CD4-positive, alpha-beta T cell treated with Interleukin-4 for 4 hours (primary cell): Measurements from ENCODE around the gene USHBP1.
"Not testable (repeated sequence)": the region's sequence is repeated elsewhere in the genome, so short reads cannot be mapped to it uniquely, and the experiment has no call there.

Source experiments
- DNase-seq: peaks from one replicate; pipeline ENCODE4 v3.0.0-alpha.2; 2020

The USHBP1 gene

DNA sequence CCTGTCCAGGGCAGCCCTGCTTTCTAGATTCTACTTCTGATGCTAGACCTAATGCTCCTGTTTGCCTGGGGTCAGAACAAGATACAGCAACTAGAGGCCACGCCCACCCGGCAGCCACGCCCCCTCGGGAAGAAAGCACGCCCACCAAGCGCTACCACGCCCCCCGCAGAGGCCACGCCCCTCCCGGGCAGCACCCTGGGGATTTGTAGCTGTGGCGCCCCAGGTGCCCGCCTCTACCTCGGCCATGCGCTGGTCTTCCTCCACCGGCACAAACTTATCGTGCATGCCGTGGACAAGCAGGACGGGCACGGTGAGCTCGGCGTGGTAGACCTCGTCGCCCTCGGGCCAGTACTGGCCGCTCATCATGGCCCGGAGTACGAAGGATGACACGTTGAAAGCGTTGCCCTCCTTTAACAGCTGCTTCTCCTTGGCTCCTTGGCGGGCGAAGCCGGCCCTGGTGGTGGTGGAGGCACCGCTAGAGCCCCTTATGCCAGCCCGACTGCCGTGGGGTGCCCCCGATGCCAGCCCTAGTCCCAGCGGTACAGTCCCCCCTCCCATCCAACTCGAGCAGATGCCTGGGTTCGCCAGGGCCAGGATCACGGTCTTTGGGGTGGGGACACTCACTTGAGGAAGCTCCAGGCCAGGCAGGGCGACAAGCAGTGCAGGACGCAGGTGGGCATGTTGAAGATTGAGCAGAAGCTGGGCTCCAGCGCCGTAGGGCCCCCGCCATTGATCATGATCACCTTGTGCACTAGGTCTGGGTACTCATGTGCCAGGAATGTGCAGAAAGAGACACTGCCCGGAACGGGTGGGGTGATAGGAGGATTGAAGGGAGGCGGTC is 29.7 kb upstream of the USHBP1 start:
- DNase-seq: no peak

GRCh38 chr19:17293605-17294004 is 29.1 kb upstream of the USHBP1 start:
- DNase-seq: no peak

- peak; percentile 81 for DNase-seq
Observed at GRCh38 chr19:17292301-17293074, 27.9 kb upstream of the USHBP1 start.

GRCh38 chr19:17289489-17289888 is 24.9 kb upstream of the USHBP1 start:
- no peak for DNase-seq

- no peak for DNase-seq
Observed at GRCh38 chr19:17286752-17287151, 22.2 kb upstream of the USHBP1 start.

- DNase-seq: no peak
Observed at GRCh38 chr19:17286263-17286662, 21.7 kb upstream of the USHBP1 start.

DNA sequence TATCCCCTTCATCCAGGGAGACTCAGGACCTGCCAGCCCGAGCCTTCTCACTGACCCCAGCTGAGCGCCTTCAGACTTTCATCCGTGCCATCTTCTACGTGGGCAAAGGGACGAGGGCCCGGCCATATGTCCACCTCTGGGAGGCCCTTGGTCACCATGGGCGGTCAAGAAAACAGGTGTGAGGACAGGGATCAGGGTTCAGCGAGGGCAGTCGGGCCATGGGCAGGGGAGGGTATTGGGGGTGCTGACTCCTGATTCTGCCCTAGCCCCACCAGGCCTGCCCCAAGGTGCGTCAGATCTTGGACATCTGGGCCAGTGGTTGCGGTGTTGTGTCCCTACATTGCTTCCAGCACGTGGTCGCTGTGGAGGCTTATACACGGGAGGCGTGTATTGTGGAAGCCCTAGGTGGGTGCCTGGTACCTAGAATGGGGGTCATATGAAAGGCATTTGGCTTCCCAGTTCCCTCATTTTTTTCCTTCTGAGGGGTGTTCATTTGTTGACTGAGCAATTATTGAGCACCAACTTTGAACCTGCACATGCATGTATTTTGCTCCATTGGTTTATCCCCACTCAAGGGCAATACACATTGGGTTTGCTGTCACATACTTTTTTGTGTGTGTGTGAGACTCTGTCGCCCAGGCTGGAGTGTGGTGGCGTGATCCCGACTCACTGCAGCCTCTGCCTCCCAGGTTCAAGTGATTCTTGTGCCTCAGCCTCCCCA is 21.0 kb upstream of the USHBP1 start:
- no peak for DNase-seq

DNA sequence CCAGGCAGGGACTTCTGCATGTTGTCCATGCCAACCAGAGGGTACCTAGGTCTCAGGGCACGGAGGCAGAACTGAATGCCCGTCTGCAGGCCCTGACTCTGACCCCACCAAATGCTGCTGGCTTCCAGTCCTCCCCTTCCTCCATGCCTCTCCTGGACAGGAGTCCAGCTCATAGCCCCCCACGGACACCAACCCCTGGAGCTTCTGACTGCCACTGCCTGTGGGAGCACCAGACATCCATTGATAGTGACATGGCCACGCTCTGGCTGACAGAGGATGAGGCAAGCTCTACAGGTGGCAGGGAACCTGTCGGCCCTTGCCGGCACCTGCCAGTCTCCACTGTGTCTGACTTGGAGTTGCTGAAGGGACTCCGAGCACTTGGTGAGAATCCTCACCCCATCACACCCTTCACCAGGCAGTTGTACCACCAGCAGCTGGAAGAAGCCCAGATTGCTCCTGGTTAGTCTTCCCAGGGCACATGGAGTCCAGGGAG is 19.0 kb upstream of the USHBP1 start:
- no peak for DNase-seq

GRCh38 chr19:17282488-17283125 is 18.1 kb upstream of the USHBP1 start:
- DNase-seq: peak; percentile 73

- DNase-seq: peak; percentile 14
Observed at GRCh38 chr19:17281391-17282304, 17.1 kb upstream of the USHBP1 start, which contains the start of gene ANKLE1. Gene ANKLE1 (plus strand): TSS chr19:17281901. CDS start chr19:17281921, 20 bp downstream.

- no peak for DNase-seq
Observed at GRCh38 chr19:17279436-17279835, 14.9 kb upstream of the USHBP1 start.

- DNase-seq: no peak
Observed at GRCh38 chr19:17275441-17276175, 11.1 kb upstream of the USHBP1 start.

- DNase-seq: not testable (repeated sequence)
Observed at GRCh38 chr19:17274892-17275291, 10.3 kb upstream of the USHBP1 start.

DNA sequence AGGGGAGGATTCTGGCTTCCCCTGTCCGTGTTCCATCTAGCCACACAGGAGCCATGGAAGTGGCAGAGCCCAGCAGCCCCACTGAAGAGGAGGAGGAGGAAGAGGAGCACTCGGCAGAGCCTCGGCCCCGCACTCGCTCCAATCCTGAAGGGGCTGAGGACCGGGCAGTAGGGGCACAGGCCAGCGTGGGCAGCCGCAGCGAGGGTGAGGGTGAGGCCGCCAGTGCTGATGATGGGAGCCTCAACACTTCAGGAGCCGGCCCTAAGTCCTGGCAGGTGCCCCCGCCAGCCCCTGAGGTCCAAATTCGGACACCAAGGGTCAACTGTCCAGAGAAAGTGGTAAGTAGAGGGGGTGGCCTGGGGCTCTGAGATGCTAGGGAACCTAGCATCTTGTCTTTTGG is 4.2 kb upstream of the USHBP1 start:
- no peak for DNase-seq

DNA sequence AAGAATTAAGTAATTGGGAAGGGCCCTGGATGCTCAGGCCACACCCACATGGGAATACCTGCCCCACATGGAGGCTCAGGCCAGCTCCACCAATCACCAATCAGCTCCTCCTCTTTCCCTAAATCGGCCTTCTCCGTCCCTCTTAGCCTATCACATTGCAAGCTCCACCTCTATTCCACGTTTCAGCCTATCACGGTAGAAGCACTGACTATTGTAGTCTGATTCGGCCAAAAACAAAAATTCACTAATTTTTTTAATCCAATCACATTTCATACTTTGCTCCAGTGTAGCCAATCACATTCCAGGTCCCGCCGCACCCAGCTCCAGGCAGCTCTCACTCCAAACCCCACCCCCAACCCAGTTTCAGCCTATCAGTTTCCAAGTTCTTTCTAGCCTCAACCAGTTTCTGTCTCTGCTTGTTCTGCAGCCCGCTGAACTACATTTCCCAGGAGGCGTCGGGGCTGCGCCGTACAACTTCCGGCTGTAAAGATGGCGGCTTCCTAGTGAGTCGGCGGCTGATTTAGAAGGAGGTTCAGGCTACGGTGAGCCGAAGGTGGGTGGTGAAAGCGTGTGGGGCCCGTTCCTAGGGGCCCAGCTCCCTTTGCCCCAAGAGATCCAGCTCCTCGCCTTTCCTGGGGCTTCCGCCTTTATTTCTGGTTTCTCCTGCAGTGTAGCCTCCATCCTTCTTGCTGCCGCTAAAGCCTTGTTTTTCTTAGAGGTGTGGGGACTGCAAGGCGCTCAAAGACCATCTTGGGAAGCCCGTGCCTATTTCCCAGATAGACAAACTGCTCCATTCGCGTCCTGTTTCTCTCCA is 2.6 kb upstream of the USHBP1 start, which contains the start of gene BABAM1:
Gene BABAM1, plus strand, starts transcription at position 469 of the 814 bp plus-strand sequence. CDS start 1,364 bp downstream, outside the sequence.
- peak; percentile 99 for DNase-seq

DNA sequence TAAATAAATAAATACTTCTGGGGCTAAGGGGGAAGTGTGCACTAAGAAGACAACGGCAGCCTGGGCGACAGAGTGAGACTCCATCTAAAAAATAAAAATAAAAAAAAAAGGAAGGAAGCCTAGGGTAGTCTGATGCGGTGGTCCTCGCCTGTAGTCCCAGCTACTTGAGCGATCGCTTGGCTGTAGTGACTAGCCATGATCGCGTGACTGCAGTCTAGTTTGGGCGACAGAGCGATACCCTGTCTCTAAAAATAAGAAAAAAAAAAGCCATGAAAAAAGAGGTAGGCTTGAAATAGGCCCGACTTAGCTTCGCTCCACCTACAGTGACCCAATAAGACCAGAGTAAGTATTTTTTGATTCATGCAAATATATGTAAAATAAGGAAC is 2.0 kb upstream of the USHBP1 start:
- no peak for DNase-seq

- no peak for DNase-seq
Observed at GRCh38 chr19:17266026-17266425, 1.5 kb upstream of the USHBP1 start.

- DNase-seq: no peak
Observed at GRCh38 chr19:17263712-17264640, 569 bp downstream of the USHBP1 start.

- DNase-seq: no peak
Observed at GRCh38 chr19:17262557-17262956, 2.0 kb downstream of the USHBP1 start.
